GM19238 (cell line): Measurements from ENCODE around the gene KLHL6.
"Not testable (repeated sequence)": the region's sequence is repeated elsewhere in the genome, so short reads cannot be mapped to it uniquely, and the experiment has no call there.

Experiments used
- DNase-seq: peaks from one replicate; pipeline ENCODE4 v3.0.0; 2011; ENCODE audit warnings: low spot score; ENCODE audit not compliant: insufficient read length

KLHL6 gene

DNA sequence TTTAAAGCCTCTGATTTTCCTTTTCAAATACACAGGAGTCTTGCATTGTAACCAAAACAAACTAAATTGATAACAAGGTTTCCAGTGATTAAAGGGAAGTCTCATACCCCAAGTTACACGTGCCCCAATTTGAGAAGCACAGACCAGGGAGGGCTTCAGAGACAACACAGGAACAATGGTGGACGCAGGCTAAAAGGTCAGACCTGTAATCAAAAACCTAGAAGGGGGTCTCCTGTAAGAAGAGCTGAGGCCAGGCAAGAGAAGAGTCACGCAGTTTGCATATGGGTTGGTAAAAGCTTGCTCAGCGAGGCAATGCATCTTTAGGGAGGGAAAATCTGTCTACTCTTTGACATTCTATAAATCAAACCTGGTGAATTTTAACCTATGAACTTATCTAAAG, 68.5 kb downstream of the KLHL6 start:
- DNase-seq = no peak

DNA sequence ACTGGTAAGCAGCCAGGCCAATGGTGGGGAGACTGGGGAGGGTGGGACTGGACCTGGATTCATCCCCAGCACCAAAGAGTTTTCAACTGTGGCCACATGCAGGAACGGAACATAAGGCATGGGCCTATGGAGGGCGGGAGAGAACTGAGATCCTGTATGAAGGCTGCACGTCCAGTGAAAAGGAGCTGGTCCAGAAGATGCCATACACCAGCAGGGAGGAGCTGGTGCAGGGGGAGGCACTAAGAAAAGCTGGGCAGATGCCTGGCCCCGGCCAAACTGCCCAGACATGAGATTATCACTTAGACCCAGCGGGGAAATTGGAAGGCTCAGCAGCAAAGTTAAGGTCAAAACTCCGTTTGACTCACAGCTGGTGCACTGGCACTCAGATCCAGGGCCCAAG, 69.0 kb downstream of the KLHL6 start:
- DNase-seq = no peak

GRCh38 chr3:183485585-183485984, 69.9 kb downstream of the KLHL6 start:
- no peak for DNase-seq

DNA sequence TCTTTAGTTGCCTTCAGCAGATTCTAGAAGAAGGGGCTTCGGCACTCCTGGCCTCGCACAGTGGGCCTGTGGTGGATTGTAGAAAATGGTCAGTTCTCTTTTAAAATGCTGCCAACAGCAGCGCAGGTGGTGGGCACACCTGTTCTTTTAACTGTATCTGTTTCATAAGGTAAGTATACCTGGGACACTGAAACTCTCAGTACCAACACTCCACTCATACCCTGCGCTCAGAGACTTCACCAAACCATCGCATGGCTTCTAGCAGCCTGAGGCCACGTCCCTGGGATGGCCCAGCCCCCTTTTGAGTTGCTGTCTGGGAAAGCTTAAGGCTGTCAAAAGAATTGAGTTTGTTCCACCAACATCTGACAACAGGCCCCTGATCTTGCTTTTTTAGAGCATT, 70.4 kb downstream of the KLHL6 start:
- no peak for DNase-seq

DNA sequence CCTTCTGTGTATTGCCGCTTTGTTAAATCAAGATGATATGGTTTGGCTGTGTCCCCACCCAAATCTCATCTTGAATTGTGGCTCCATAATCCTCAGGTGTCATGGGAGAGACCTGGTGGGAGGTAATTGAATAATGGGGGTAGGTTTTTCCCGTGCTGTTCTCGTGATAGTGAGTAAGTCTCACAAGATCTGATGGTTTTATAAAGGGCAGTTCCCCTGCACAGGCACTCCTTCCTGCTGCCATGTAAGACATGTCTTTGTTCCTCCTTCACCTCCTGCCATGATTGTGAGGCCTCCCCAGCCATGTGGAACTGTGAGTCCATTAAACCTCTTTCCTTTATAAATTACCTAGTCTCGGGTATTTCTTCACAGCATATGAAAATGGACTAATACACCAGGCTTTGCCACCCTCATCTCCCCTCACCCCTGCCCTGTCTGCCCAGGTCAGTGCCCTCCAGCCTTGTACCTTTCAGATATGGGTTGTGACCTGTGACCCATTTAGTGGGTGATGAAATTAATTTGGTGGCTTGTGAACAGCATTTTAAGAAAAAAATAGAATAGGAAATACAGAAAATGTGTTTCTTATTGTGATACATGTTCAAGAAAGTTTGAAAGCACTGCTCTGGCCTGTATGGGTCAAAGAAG, 71.0 kb downstream of the KLHL6 start:
- DNase-seq = no peak

- no peak for DNase-seq
Measured at GRCh38 chr3:183481582-183481981, 73.9 kb downstream of the KLHL6 start.

GRCh38 chr3:183478501-183478900, 77.0 kb downstream of the KLHL6 start:
- DNase-seq = no peak

DNA sequence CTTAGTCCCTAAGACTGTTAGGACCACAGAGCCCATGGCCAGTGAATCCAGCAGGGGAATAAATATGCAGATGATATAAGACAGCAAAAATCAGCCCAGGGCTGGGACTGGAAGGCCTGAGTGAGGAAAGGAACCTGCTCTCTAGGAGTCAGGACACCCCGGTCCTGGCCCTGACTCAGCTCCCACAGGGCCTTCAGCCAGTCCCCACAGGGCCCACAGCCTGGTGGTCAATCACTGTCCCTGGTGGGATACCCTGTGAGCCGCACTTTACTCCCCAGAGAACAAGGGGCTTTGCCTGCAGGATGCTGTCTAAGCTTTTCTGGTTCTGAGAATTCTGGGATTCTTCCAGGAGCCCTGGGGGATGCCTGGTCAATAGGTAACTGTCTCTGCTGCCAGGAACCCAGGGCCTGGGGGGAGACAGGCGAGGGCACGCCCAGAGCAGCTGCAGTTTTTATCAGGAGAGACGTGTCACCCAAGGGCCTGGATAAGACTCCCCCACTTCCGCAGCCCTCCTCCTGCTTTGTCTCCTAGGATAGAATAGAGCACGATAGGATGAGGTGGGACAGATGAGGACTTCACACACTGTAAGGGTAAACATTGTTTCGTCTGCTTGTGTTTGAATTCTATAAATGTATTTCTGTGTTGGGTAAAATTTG, 77.6 kb downstream of the KLHL6 start:
- DNase-seq = no peak

DNA sequence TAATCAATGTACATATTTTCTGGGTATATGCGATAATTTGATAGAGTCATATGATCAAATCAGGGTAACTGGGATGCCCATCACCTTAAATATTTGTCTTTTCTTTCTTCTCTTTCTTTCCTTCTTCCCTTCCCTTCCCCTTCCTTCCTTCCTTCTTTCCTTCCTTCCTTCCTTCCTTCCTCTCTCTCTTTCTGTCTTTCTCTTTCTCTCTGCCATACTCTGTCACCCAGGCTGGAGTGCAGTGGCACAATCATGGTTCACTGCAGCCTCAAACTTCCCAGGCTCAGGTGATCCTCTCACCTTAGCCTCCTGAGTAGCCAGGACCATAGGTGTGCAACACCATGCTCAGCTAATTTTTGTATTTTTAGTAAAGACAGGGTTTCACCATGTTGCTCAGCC, 79.7 kb downstream of the KLHL6 start:
- DNase-seq = not testable (repeated sequence)

DNA sequence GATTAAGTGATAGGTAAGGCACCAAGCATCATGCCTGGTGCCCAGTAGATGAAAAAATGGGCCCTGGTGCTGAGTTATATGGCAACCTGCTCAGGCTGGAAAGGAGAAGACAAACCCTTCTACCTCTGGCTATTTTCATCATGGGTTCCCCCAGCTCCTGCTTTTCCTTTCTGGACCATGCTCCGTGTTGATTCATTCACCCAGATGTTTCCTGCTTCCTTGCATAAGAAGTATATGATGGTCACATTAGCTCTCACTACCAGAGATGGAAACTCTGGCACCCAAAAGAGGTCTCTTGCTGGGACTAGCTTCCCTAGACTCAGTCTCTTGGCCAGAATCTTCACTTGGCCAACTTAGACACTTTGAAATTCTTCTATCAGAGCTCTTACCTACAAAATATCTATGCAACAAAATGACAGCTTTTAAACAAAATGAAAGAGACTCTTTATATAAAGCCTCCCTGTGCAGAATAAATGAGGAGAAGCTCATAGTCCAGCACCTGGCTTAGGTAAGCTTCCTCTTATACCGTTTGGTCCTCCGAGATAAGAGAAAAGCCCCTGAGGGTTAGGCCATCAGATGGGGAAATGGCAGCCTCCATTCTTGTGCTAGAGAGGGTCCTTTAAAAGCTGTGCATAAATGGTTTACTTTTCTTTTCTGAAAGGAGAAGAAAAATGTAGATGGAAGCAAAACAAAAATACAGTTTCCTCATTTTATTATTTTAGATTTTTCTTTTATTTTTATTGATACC, 80.3 kb downstream of the KLHL6 start:
- no peak for DNase-seq

DNA sequence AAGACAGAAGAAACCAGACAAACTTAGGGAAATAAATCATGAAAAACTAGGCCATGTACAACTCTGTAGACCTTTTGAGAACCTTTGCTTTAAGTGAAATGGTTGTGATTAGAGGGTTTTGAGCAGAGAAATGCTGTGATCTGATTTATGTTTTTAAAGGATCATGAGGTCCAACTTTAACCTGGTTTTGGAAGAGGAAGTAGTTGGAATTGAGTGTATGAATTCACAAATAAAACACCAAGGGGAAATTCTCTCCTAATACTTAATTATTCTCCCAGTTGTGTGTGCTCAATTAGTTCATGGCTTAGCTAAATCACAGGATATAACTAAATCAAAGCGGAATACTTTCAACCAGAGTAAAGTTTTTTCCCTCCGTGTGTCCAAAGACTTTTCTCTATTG, 81.5 kb downstream of the KLHL6 start:
- DNase-seq = no peak

GRCh38 chr3:183472155-183472554, 83.4 kb downstream of the KLHL6 start:
- no peak for DNase-seq

DNA sequence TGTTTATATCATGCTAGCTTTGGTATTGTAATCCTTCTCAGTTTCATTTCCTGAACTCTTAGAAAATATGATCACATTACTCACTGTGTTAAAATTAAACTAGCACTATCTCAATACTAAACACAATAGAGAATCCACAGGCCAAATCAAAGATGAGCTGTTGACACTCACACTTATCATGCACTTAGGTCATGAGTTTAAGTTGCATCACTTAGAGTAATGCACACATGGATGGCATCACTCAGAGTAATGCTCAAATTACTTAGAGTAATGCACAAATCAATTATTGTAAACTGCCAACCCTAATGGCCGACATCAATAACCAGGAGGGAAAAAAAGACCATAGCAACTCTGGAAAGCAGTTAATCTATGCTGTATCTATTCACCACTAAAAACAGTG, 87.1 kb downstream of the KLHL6 start:
- DNase-seq = no peak

GRCh38 chr3:183466575-183466974, 88.9 kb downstream of the KLHL6 start:
- no peak for DNase-seq

DNA sequence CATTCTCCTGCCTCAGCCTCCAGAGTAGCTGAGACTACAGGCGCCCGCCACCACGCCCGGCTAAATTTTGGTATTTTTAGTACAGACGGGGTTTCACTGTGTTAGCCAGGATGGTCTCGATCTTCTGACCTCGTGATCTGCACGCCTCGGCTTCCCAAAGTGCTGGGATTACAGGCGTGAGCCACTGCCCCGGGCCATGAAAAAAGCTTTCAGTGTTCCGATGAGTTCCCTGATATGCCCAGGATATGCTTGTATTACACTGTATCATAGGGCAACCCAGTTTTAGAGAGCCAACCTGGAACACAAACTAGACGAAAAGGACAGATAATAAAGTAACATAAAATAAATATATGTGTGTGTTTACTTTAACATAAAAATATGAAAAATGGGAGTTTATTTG, 89.8 kb downstream of the KLHL6 start:
- DNase-seq = not testable (repeated sequence)

DNA sequence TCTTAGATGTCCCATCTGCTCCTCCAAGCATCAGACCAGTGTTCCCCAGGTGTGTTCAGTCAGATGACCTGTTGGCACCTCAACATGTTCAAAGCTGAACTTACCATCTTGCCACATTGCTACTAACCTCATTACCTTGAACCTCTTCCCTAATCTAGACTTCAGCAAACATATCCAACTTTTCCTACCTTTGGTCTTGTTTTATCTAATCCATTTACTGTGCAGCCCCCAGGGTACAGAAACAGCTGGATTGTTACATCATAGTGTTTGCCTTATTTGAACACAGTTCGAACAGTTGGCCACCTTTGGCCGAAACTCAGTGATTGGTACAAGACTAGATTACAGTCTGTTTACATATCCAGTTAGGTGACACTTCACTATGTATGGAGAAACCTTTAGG, 91.0 kb downstream of the KLHL6 start:
- no peak for DNase-seq

- no peak for DNase-seq
Measured at GRCh38 chr3:183460081-183461055, 95.1 kb downstream of the KLHL6 start.

DNA sequence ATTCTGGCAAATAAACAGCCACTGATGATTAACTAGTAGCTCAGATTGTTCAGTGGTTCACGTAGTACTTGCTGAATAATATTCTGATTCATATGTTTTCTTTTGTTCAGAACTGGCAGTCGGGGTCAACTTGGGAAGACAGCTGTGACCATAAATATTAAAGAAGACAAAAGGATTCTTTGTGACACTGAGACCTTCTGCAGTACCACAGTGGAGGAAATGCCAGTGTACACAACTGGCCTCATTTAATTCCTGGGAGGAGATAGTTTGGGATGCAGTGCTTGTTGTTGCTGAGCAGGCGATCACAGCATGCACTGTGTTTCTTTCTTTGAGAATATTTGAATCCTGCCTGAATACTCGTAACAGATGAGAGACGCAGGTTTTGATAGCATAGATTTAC, 100.4 kb downstream of the KLHL6 start:
- DNase-seq = no peak

DNA sequence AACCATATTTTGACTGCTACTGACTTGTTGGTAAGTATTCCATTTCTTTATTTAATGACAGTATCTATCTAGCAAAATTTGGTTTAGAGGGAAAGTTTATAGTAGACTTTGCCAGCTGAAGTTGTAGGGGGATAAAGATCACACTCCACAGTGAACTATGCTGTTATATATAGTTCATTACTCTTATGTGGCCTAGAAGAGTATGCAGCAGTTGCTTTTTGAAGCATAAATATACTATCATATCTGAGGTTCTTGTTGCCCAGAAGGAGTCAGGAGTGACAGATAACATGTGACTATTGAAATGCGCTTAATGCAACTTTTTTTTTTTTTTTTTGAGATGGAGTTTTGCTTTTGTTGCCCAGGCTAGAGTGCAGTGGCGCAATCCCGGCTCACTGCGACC, 101.4 kb downstream of the KLHL6 start:
- no peak for DNase-seq

DNA sequence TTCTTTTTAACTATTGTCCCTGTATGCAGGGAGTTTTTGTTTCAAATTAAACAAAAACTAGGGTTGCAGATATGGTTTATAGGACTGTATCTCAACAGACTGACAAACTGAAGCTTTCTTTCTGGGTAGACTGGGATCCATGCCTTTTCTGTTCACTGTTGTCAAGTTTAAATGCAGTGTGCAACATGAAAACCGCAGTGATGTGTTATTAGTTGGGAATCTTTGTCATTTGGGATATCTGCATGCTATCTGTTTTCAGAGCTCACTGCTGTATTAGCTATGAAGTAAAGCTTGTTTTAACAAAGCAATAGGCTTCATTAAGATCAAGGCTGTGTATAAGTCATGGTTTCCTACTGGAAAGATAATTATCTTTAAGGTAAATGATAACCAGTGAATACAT, 105.7 kb downstream of the KLHL6 start:
- DNase-seq = no peak

DNA sequence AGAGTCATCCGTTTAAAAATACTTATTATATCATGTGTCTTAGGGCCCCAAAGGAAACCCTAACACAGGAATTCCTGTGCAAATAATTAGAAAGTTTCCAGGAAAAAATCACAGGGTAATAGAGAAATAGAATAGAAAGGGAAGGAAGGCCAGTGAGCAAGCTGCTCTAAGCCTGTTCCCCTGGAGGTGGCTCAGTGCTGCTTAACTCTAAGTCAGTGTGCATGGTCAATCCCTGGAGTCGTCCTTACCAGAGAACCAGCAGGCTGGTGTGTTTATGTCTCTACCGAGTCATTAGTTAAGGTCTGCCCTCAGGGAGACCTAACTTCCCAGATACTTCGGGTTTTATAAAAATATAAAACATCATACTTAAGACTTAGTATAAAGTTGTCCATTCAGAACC, 106.1 kb downstream of the KLHL6 start:
- no peak for DNase-seq
